ENCODE measurements around the gene TRAF1.

GRCh38 chr9:120898396-120898795 lies 28.2 kb downstream of the TRAF1 start:
- TF ChIP-seq CTCF (IDR thresholded peaks at IDR 0.05) (no peak), POLR2A (IDR thresholded peaks at IDR 0.05) (no peak)

All from esophagus squamous epithelium (tissue), 4 donors.